ENCODE measurements around the gene TRAF2.

GRCh38 chr9:136910197-136910900 lies 24.0 kb downstream of the TRAF2 start:
- no peak for TF ChIP-seq CTCF (IDR thresholded peaks at IDR 0.05)
- TF ChIP-seq EP300 (IDR thresholded peaks at IDR 0.05) = no peak
- no peak for TF ChIP-seq POLR2AphosphoS5 (IDR thresholded peaks at IDR 0.05)
